GM19099 (cell line): ENCODE measurements around the gene MAGI2.

Experiments
- POLR2A ChIP-seq: IDR thresholded peaks from 3 replicates; pipeline ENCODE4 v1.6.1; 2011; ENCODE audit warnings: low read depth; ENCODE audit not compliant: insufficient read length; ENCODE audit errors: extremely low read depth

Gene MAGI2

GRCh38 chr7:78996013-78996412 lies 457.5 kb downstream of the MAGI2 start:
- no peak for TF ChIP-seq POLR2A

- TF ChIP-seq POLR2A = no peak
These were observed 460.1 kb downstream of the MAGI2 start for GRCh38 chr7:78993341-78993740.

- no peak for TF ChIP-seq POLR2A
These were observed 468.0 kb downstream of the MAGI2 start for GRCh38 chr7:78985509-78985908.

GRCh38 chr7:78983483-78983882 lies 470.0 kb downstream of the MAGI2 start:
- no peak for TF ChIP-seq POLR2A

- no peak for TF ChIP-seq POLR2A
These were observed 483.0 kb downstream of the MAGI2 start for GRCh38 chr7:78970440-78970916.

GRCh38 chr7:78968951-78969350 lies 484.5 kb downstream of the MAGI2 start:
- TF ChIP-seq POLR2A = no peak

- TF ChIP-seq POLR2A = no peak
These were observed 486.4 kb downstream of the MAGI2 start for GRCh38 chr7:78967046-78967445.

- TF ChIP-seq POLR2A = no peak
These were observed 494.0 kb downstream of the MAGI2 start for GRCh38 chr7:78959477-78959876.

- no peak for TF ChIP-seq POLR2A
These were observed 498.1 kb downstream of the MAGI2 start for GRCh38 chr7:78955329-78955728.

- no peak for TF ChIP-seq POLR2A
These were observed 499.6 kb downstream of the MAGI2 start for GRCh38 chr7:78953726-78954363.

- TF ChIP-seq POLR2A = no peak
These were observed 500.4 kb downstream of the MAGI2 start for GRCh38 chr7:78953090-78953489.

- no peak for TF ChIP-seq POLR2A
These were observed 513.8 kb downstream of the MAGI2 start for GRCh38 chr7:78939669-78940068.

- no peak for TF ChIP-seq POLR2A
These were observed 528.9 kb downstream of the MAGI2 start for GRCh38 chr7:78924581-78924980.

GRCh38 chr7:78912781-78913180 lies 540.7 kb downstream of the MAGI2 start:
- TF ChIP-seq POLR2A = no peak

GRCh38 chr7:78906735-78907134 lies 546.7 kb downstream of the MAGI2 start:
- TF ChIP-seq POLR2A = no peak

GRCh38 chr7:78905436-78905835 lies 548.0 kb downstream of the MAGI2 start:
- no peak for TF ChIP-seq POLR2A

- TF ChIP-seq POLR2A = no peak
These were observed 548.5 kb downstream of the MAGI2 start for GRCh38 chr7:78904983-78905382.
